ENCODE measurements around the gene MYO1H. TPM values are rescaled to one million over a fixed set of nuclear protein-coding genes. Genes with fewer than 3 reads are reported as not detected.
"Not testable (repeated sequence)": the region's sequence is repeated elsewhere in the genome, so short reads cannot be mapped to it uniquely, and the experiment has no call there.

The MYO1H gene
- total and polyA plus RNA-seq, 9 donors, result 0.04 to 0.35 (median 0.14) TPM; not detected in 2

- 57% methylated on average over 1 of the region's 2 CpGs for WGBS (ENCODE audit: insufficient coverage)
- no peak overlapping the region for H3K4me3 ChIP-seq (ENCODE audit: low read length)
- H3K9me3 ChIP-seq (replicated peaks; ENCODE audit: control insufficient read depth, low read depth, low read length), result no peaks in the 10 kb centered on the region
- DNase-seq, result no peak
- no peak overlapping the region for H3K27ac ChIP-seq (ENCODE audit: low read length)
- peaks cover 39% of the 10 kb centered on the region for H3K36me3 ChIP-seq (ENCODE audit: control insufficient read depth, insufficient read depth, low read length)
- H3K27me3 ChIP-seq (ENCODE audit: control insufficient read depth, insufficient read depth, low read length), result no peaks in the 10 kb centered on the region
- peaks cover 61% of the 10 kb centered on the region for H3K4me1 ChIP-seq (ENCODE audit: control insufficient read depth, insufficient read depth, low read length)
These were observed 118.6 kb downstream of the MYO1H start for GRCh38 chr12:109466305-109466704.

GRCh38 chr12:109466821-109467220 is 119.1 kb downstream of the MYO1H start:
- Histone ChIP-seq H3K27me3 (ENCODE audit: control insufficient read depth, insufficient read depth, low read length) (no peaks in the 10 kb centered on the region), H3K4me1 (ENCODE audit: control insufficient read depth, insufficient read depth, low read length) (peaks cover 56% of the 10 kb centered on the region), H3K27ac (ENCODE audit: low read length) (no peak overlapping the region), H3K9me3 (replicated peaks; ENCODE audit: control insufficient read depth, low read depth, low read length) (no peaks in the 10 kb centered on the region), H3K36me3 (ENCODE audit: control insufficient read depth, insufficient read depth, low read length) (peaks cover 39% of the 10 kb centered on the region), H3K4me3 (ENCODE audit: low read length) (no peak overlapping the region)
- WGBS (ENCODE audit: insufficient coverage), result 81% methylated on average over 3 of the region's 3 CpGs
- peak; percentile 12 for DNase-seq

GRCh38 chr12:109467978-109468676 is 120.4 kb downstream of the MYO1H start:
- DNase-seq, result no peak
- WGBS (ENCODE audit: insufficient coverage), result 76% methylated on average over 4 of the region's 8 CpGs
- Histone ChIP-seq H3K27me3 (ENCODE audit: control insufficient read depth, insufficient read depth, low read length) (no peaks in the 10 kb centered on the region), H3K4me1 (ENCODE audit: control insufficient read depth, insufficient read depth, low read length) (peaks cover 43% of the 10 kb centered on the region), H3K4me3 (ENCODE audit: low read length) (no peak overlapping the region), H3K36me3 (ENCODE audit: control insufficient read depth, insufficient read depth, low read length) (peaks cover 39% of the 10 kb centered on the region), H3K9me3 (replicated peaks; ENCODE audit: control insufficient read depth, low read depth, low read length) (no peaks in the 10 kb centered on the region), H3K27ac (ENCODE audit: low read length) (peak overlapping the region; percentile 43)

GRCh38 chr12:109469517-109469916 is 121.8 kb downstream of the MYO1H start:
- Histone ChIP-seq H3K9me3 (replicated peaks; ENCODE audit: control insufficient read depth, low read depth, low read length) (no peaks in the 10 kb centered on the region), H3K27me3 (ENCODE audit: control insufficient read depth, insufficient read depth, low read length) (no peaks in the 10 kb centered on the region), H3K36me3 (ENCODE audit: control insufficient read depth, insufficient read depth, low read length) (peaks cover 42% of the 10 kb centered on the region), H3K4me3 (ENCODE audit: low read length) (no peak overlapping the region), H3K4me1 (ENCODE audit: control insufficient read depth, insufficient read depth, low read length) (peaks cover 31% of the 10 kb centered on the region), H3K27ac (ENCODE audit: low read length) (no peak overlapping the region)
- WGBS (ENCODE audit: insufficient coverage), result 90% methylated on average over 8 of the region's 10 CpGs
- no peak for DNase-seq

- no peaks in the 10 kb centered on the region for H3K27me3 ChIP-seq (ENCODE audit: control insufficient read depth, insufficient read depth, low read length)
- no CpG with 5 or more reads among the region's 3 CpGs for WGBS (ENCODE audit: insufficient coverage)
- H3K4me3 ChIP-seq (ENCODE audit: low read length), result no peak overlapping the region
- H3K36me3 ChIP-seq (ENCODE audit: control insufficient read depth, insufficient read depth, low read length), result peaks cover 20% of the 10 kb centered on the region
- DNase-seq, result no peak
- no peak overlapping the region for H3K27ac ChIP-seq (ENCODE audit: low read length)
- H3K9me3 ChIP-seq (replicated peaks; ENCODE audit: control insufficient read depth, low read depth, low read length), result no peaks in the 10 kb centered on the region
- peaks cover 14% of the 10 kb centered on the region for H3K4me1 ChIP-seq (ENCODE audit: control insufficient read depth, insufficient read depth, low read length)
These were observed 125.3 kb downstream of the MYO1H start for GRCh38 chr12:109473006-109473405.

- H3K36me3 ChIP-seq (ENCODE audit: control insufficient read depth, insufficient read depth, low read length), result peaks cover 15% of the 10 kb centered on the region
- WGBS (ENCODE audit: insufficient coverage), result 79% methylated on average over 9 of the region's 16 CpGs
- peaks cover 16% of the 10 kb centered on the region for H3K4me1 ChIP-seq (ENCODE audit: control insufficient read depth, insufficient read depth, low read length)
These were observed 126.0 kb downstream of the MYO1H start for GRCh38 chr12:109473526-109474270.

GRCh38 chr12:109475121-109475520 is 127.4 kb downstream of the MYO1H start:
- Histone ChIP-seq H3K27me3 (ENCODE audit: control insufficient read depth, insufficient read depth, low read length) (no peaks in the 10 kb centered on the region), H3K4me3 (ENCODE audit: low read length) (no peak overlapping the region), H3K4me1 (ENCODE audit: control insufficient read depth, insufficient read depth, low read length) (peaks cover 16% of the 10 kb centered on the region), H3K36me3 (ENCODE audit: control insufficient read depth, insufficient read depth, low read length) (peaks cover 3% of the 10 kb centered on the region), H3K9me3 (replicated peaks; ENCODE audit: control insufficient read depth, low read depth, low read length) (no peaks in the 10 kb centered on the region), H3K27ac (ENCODE audit: low read length) (no peak overlapping the region)
- WGBS (ENCODE audit: insufficient coverage), result 100% methylated on average over 1 of the region's 7 CpGs
- no peak for DNase-seq

More at GRCh38 chr12:109473526-109474270, 126.0 kb downstream of the MYO1H start:
- not testable (repeated sequence) for H3K9me3 ChIP-seq (replicated peaks; ENCODE audit: control insufficient read depth, low read depth, low read length); H3K27me3 ChIP-seq (ENCODE audit: control insufficient read depth, insufficient read depth, low read length); H3K27ac ChIP-seq (ENCODE audit: low read length); DNase-seq; H3K4me3 ChIP-seq (ENCODE audit: low read length)

- Histone ChIP-seq H3K27me3 (ENCODE audit: control insufficient read depth, insufficient read depth, low read length) (no peaks in the 10 kb centered on the region), H3K27ac (ENCODE audit: low read length) (peak overlapping the region; percentile 96), H3K9me3 (replicated peaks; ENCODE audit: control insufficient read depth, low read depth, low read length) (no peaks in the 10 kb centered on the region), H3K36me3 (ENCODE audit: control insufficient read depth, insufficient read depth, low read length) (peaks cover 3% of the 10 kb centered on the region), H3K4me3 (ENCODE audit: low read length) (peak overlapping the region; percentile 97), H3K4me1 (ENCODE audit: control insufficient read depth, insufficient read depth, low read length) (peaks cover 16% of the 10 kb centered on the region)
- WGBS (ENCODE audit: insufficient coverage), result 15% methylated on average over 19 of the region's 19 CpGs
- DNase-seq, result peak; percentile 14
These were observed 128.5 kb downstream of the MYO1H start for GRCh38 chr12:109475993-109476806.

GRCh38 chr12:109476807-109477184 is 129.1 kb downstream of the MYO1H start:
- H3K27ac ChIP-seq (ENCODE audit: low read length), result peak overlapping the region; percentile 96
- H3K9me3 ChIP-seq (replicated peaks; ENCODE audit: control insufficient read depth, low read depth, low read length), result no peaks in the 10 kb centered on the region
- 0% methylated on average over 11 of the region's 11 CpGs for WGBS (ENCODE audit: insufficient coverage)
- H3K4me1 ChIP-seq (ENCODE audit: control insufficient read depth, insufficient read depth, low read length), result peaks cover 16% of the 10 kb centered on the region
- no peak for DNase-seq
- H3K27me3 ChIP-seq (ENCODE audit: control insufficient read depth, insufficient read depth, low read length), result no peaks in the 10 kb centered on the region
- peaks cover 3% of the 10 kb centered on the region for H3K36me3 ChIP-seq (ENCODE audit: control insufficient read depth, insufficient read depth, low read length)
- H3K4me3 ChIP-seq (ENCODE audit: low read length), result peak overlapping the region; percentile 97

Measured in muscle of leg (tissue), 11 donors.